A172 (cell line): Measurements from ENCODE around the gene PTPRE. TPM values are rescaled to one million over a fixed set of nuclear protein-coding genes. Genes with fewer than 3 reads are reported as not detected.

Source experiments
- DNase-seq: peaks from one replicate; pipeline ENCODE4 v3.0.0-alpha.2; 2015; ENCODE audit warnings: low spot score
- total RNA-seq: library from RNA; depleted of rRNA; stranded (reverse); fragments of >200 nt; shearing (Covaris generic); gene quantifications from 2 replicates; pipeline ENCODE4 v1.2.3, GENCODE V29; 2014

The PTPRE gene
- total RNA-seq, 1 experiment from 2014 or later, result 3.8 TPM

DNA sequence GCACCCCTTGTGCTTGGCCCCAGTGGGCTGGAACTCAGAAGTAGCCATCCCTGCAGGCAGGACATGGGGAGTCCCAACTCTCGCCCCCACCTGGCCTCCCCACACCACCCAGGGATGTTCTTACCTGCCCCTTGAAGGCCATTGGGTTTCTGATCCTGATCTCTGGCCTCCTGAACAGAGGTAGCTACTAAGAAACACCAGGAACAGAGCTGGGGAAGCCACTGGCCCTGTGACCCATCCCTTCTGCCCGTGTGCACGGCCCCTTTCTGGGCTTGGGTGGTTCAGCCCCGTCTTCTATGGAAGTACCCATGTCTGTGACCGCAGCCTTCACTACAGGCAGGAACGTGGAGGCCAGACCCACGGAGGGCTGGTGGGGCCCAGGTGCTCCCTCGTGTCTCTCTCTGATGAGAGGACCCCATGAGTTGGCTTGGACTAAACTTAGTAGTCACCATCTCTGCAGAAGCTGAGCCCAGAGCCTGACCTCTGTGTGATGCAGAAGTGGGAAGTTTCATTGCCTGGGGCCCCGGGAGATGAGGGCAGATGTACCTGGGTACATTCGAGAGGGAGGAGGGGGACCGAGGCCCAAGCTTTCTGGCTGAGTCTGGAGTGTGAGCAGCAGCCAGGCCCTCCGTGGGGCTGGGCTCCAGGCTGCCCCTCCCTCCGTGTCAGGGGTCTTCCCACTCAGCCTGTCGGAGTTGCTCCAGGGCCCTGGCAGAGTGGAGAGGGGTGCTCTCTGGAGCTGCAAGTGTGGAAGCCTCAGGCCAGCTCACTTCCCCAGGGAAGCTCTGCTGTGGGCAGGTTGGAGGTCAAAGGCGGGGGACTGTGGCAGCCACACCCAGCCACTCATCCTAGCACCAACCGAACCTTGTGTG lies 138.3 kb downstream of the PTPRE start:
- no peak for DNase-seq

- no peak for DNase-seq
Observed at GRCh38 chr10:128045833-128046120, 138.9 kb downstream of the PTPRE start.

GRCh38 chr10:128046156-128046952 lies 139.5 kb downstream of the PTPRE start:
- no peak for DNase-seq

DNA sequence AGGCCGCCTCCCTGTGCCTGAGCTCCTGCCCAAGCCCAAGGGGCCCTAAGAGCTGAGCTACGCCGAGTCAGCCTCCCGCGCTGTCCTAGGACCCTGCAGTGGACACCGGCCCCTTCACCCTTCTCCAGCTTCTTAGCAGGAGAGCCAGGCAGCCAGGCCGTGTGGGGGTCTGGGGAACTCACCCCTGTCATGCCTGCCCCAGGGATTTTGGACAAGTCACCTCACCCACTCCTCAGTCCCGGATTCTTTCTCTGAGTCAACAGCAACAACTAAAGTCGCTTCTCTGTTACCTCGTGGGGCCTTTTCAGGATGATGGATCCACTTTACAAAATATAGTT lies 140.0 kb downstream of the PTPRE start:
- DNase-seq, result no peak

DNA sequence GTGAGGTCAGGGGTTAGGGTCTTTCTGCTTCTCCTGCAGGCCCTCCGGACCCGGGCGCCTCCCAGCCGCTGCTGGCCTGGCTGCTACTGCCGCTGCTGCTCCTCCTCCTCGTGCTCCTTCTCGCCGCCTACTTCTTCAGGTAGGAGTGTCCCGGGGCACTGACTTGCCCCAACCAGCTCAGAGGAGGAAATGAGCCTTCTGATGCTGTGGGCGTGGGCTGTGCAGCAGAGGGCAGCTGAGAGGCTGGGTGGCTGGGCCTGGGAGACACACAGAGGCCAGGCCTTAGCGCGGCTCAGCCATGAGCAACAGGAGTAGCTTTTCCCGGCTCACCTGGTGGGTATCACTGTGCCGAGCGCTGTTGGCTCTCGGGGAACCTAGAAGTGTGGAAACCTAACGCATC lies 140.4 kb downstream of the PTPRE start:
- DNase-seq, result peak; percentile 65

- DNase-seq, result no peak
Observed at GRCh38 chr10:128047991-128048818, 141.3 kb downstream of the PTPRE start.

- DNase-seq, result no peak
Observed at GRCh38 chr10:128048819-128049210, 141.9 kb downstream of the PTPRE start.

DNA sequence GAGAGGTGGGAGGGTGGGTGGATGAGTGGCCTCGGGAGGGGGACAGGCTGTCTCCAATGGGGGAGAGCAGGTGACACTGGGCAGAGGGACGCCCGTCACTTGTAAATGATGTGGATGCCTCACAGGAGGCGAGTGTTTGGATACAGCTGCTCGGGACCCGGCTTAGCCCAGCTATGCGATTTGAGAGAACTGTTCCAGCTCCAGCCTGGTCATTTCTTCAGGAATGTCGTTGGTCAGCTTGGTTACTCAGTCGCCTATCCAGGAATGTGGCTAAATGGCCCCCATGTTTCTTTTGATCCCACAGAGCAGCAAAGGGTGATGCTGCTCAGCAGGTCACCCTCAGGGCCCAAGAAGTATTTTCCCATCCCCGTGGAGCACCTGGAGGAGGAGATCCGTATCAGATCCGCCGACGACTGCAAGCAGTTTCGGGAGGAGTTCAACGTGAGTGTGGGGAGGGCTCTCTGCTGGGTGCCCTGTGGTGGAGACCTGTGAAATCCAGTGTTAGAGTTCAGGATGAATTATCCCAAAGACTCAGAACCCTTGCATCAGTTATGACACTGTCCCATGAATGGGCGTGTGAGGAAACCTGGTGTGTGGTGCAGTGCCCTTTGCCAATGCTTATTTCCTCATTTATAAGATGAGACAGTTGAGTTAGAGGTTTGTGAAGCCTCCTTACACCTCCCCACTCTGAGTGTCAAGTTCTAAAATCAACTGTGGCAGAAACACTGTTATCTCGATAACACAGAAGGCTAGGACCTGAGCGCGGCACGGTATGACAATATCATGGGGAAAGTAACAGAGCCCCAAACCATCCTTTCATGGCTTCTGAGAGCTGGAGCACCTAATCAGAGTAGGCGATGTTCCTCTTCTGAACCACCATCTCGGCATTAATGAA lies 142.6 kb downstream of the PTPRE start:
- no peak for DNase-seq

DNA sequence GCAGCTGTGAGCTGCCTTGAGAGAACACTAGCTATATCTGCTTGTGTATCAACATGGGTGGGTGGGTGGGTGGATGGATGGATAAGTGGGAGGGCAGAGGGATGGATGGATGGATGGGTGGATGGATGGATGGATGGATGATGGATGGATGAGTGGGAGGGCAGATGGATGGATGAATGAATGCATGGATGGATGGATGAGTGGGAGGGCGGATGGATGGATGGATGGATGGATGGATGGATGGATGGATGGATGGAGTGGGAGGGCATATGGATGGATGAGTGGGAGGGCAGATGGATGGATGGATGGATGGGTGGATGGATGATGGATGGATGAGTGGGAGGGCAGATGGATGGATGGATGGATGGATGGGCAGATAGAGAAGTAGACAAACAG lies 143.2 kb downstream of the PTPRE start:
- no peak for DNase-seq

GRCh38 chr10:128050936-128051335 lies 144.0 kb downstream of the PTPRE start:
- DNase-seq, result no peak

DNA sequence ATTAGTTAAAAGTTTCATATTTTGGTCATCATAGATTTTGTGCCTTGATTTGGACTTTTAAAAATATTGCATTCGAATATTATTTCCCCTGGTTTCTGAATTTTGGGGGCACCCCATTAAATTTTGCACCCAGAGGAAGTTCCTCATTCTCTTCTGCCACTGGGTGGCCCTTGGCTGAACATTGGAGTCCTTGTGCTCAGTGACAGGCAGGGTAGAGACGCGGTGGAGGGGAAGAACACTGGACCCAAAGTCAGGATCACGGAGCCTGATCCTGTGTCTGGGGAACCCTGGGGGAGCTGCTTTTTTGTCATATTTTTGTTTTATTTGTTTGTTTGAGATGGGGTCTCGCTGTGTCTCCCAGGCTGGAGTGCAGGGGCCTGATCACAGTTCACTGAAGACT lies 144.6 kb downstream of the PTPRE start:
- no peak for DNase-seq

- no peak for DNase-seq
Observed at GRCh38 chr10:128052696-128053095, 145.8 kb downstream of the PTPRE start.

DNA sequence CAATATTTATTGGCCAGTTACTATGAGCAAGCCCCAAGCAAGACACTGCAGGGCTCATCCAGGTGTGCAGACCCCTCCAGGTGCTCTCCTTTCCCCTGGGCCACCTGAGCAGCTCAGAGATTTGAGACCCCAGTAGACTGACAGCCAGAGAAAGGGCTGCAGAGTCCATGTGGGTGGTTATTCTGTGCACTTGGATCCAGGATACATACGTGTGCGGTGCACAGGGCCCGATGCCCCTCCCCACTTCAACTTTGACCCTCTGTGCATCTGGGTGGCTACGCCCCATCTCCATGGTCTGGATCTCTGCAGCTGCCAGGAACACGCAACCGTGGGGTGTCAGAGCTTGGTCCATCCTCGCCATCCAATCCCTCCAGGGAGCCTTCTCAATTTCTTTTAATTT lies 146.5 kb downstream of the PTPRE start:
- DNase-seq, result no peak

- DNase-seq, result no peak
Observed at GRCh38 chr10:128054163-128054970, 147.5 kb downstream of the PTPRE start.

GRCh38 chr10:128055061-128055868 lies 148.4 kb downstream of the PTPRE start:
- no peak for DNase-seq

DNA sequence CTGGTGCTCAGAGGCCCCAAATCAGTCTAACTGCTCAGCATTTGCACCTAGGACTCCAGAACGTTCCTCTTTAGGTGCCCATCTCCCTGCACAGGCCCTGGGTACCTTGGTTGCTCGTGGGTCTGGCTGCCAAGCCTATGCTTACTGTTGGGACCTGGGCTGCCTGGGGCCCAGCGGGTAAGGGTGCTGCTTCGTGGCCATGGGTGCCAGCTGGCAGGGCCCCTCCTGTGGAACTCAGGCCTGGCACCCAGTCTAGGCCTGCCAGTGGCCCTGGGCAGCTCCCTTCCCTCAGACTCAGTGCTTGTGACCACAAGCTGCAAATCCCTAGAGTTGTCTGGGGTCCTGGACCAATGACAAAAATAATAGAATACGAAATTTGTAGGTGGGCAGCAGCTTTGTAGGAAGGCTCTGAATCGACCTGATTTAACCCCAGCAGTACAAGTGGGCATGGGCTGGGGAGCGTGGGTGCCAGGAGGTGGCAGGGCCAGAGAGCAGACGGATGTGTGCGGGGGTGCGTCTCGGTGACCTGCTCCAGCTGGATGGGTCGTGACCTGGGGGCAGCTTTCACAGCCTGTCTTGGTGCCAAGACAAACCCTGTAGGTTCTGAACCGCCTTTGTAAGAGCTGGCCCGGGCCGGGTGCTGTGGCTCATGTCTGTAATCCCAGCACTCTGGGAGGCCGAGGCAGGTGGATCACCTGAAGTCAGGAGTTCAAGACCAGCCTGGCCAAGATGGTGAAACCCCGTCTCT lies 149.6 kb downstream of the PTPRE start:
- DNase-seq, result no peak

DNA sequence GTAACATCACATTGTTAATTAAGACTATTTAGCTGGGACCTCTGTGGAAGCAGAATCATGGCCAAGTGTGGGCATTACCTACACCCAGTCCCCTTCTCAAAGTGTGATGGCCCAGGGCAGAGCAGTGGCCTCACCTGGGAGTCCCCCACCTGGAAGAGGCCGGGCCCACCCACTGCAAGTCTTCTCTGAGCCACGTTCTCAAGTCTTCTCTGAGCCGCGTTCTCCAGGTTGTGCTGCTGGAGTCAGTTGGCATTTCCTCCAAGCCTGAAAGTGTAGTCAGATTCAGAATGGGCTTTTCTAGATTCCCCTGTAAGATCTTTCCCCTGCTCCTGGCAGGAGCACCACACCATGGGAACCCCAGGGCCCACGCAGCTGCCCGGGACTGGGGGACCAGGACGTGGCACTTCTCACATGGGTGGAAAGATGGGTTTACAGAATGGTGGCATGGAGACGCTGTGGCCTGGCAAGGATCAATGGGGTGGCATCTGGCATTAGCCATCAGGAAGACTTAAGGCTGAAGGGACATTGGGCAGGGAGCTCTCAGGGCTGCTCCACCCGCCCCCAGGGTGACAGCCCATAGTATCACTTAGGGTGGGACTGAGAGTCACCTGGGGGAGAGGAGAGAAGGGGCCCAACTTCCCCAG lies 151.3 kb downstream of the PTPRE start:
- DNase-seq, result no peak

- DNase-seq, result no peak
Observed at GRCh38 chr10:128058750-128059134, 151.8 kb downstream of the PTPRE start.
